GM19328 (cell line): ENCODE data around the gene ANO4.
"Not testable (repeated sequence)": the region's sequence is repeated elsewhere in the genome, so short reads cannot be mapped to it uniquely, and the experiment has no call there.

Source experiments
- ATAC-seq: cut with Tn5 transposase; IDR thresholded peaks from one replicate; pipeline ENCODE4 v1.9.1; 2021; ENCODE audit warnings: mild to moderate bottlenecking, moderate library complexity; ENCODE audit not compliant: unreplicated experiment

ANO4 gene

DNA sequence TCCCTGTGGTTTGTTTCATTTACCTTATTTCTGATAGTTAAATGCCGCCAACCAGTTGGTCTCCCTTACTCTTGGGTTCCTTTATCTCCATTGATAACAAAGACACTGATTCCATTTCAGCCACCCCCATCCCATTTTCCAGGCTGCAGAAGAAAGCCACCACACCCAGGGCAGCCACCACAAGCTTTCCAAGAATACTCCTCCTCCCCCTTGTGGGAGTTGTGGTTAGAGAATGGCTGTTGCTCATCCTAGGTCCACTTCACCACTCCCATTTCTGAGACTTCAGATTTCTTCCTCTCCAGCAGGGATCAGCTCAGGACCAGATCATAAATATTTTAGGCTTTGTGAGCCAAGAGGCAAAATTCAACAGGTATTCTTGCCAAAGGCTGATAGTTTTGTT lies 73.9 kb downstream of the ANO4 start:
- ATAC-seq, result no peak

- ATAC-seq, result no peak
These were observed 76.7 kb downstream of the ANO4 start for GRCh38 chr12:100871195-100871734.

DNA sequence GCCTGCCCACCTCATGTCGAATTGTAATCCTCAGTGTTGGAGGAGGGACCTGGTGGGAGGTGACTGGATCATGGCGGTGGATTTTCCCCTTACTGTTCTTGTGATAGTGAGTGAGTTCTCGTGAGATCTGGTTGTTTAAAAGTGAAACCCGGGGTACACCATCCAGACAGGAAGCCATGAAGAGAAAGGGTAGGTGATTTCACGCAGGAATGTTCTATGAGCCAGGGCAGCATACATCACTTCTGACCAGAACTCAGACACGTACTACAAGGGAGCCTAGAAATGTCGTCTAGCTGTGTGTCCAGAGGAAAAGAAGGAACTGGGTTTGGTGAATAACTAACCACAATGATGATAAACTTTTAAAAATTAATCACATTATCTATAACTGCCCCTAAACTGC lies 80.6 kb downstream of the ANO4 start:
- no peak for ATAC-seq

DNA sequence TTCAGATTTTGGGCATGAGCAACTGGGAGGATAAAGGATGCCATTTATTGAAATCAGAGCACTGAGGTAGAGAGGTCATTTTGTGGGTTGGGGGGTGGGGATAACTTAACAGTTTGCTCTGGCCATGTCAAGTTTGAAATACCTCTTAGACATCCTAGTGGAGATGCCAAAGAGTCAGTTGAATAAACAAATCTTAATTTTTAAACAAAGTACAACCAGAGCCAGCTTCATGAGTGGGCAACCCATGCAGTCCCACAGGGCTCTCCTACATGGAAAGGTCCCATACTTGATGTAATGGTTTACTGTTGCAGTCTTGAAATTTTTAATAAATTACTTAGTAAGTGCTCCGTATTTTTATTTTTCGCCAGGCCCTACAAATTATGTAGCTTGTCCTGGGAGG lies 81.2 kb downstream of the ANO4 start:
- no peak for ATAC-seq

DNA sequence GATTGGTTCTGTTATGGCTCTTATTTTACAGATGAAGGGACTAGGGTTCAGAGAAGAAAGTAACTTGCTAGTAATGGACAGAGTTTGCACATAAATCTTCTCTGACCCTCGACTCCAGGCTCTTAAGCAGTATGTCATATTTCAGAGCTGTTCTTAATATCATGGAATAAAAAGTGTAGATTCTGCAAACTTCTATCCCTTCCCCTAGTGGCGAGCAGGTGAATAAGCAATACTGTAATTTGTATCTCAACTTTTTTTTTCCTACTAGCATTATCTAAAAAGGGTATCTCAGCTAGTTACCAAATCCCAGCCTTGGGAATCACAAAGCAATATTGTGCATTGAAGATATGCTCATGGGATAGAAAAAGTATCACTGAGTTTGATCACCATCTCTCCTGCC lies 83.2 kb downstream of the ANO4 start:
- ATAC-seq, result no peak

- no peak for ATAC-seq
These were observed 100.6 kb downstream of the ANO4 start for GRCh38 chr12:100895192-100895591.

GRCh38 chr12:100896192-100896591 lies 101.6 kb downstream of the ANO4 start:
- no peak for ATAC-seq

GRCh38 chr12:100897240-100897639 lies 102.7 kb downstream of the ANO4 start:
- no peak for ATAC-seq

DNA sequence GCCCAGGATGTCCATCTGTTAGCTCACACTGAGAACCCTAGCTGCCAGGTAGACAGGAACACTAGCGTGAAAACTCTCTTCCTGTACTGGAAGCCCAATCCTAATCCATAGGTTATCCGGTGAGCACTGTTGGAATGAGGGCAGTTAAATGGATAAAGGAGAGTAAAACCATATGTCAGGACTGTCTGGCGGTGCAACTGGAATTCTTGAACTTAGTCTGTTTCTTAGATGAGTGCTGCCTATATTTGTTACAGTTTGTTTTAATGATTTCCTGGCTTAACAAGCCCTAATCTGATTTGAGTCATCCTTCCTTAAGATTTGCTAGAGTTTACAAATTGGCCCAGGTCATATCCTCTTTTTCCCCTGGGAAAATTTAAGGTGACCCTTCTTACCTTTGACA lies 104.7 kb downstream of the ANO4 start:
- no peak for ATAC-seq

GRCh38 chr12:100900808-100901207 lies 106.2 kb downstream of the ANO4 start:
- ATAC-seq, result no peak

- ATAC-seq, result no peak
These were observed 106.7 kb downstream of the ANO4 start for GRCh38 chr12:100901266-100901665.

GRCh38 chr12:100904270-100904669 lies 109.7 kb downstream of the ANO4 start:
- ATAC-seq, result no peak

DNA sequence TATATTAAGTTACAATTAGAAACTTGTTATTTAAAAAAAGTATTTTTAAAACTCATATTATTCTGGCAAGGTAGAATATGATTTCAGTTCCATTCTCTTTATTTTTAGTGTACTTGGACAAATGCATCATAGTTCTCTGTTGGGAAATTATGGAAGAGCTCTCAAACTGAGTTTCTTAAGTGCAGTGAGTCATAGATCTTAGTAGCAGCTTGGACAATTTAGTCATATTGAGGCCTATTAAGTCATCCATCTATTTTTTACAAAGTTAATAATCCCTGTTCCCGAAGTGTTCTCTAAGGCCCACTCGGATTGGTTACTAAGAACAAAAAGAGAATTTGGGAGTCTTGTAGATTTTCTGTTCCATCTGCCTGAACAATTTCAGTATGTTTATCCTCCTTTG lies 113.9 kb downstream of the ANO4 start:
- no peak for ATAC-seq

GRCh38 chr12:100913872-100914592 lies 119.5 kb downstream of the ANO4 start:
- ATAC-seq, result no peak

- no peak for ATAC-seq
These were observed 124.5 kb downstream of the ANO4 start for GRCh38 chr12:100919116-100919515.

DNA sequence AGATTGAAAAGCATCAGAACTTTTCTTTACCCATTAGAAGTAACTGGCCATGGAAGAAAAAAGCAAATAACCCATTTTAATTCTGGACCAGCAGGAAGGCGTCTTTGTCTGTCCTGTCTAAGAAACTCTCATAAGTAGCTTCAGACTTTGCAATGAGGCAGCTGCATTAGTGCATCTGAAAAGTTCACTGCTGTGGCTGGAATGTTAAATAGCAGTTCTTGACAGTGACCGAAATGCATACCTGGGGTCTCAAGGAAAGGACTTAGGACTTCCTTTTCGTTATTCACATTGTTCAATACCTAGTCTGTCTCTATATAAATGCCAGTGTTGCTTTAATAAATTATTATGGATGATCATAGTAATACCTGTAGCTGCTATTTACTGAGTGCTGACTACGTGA lies 125.9 kb downstream of the ANO4 start:
- no peak for ATAC-seq

GRCh38 chr12:100926669-100927248 lies 132.2 kb downstream of the ANO4 start:
- no peak for ATAC-seq

- no peak for ATAC-seq
These were observed 133.2 kb downstream of the ANO4 start for GRCh38 chr12:100927826-100928225.

DNA sequence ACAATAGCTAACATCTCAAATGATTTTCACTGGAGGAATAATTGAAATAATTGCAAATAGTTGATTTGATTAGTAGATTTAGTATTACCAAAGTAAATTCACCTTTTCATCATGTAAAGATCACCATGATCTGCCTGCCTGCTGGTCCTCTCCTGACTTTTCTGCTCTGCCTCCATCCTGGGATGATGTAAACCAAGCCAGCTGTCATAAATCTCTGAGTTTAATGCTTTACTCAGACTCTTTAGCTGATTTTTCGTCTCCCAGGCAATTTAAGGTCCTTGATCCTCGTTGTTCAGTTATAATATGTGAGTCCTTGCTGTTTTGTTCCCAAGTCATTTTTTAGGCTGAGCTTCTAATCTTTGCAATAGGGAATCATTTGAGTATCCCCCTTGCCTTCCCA lies 138.0 kb downstream of the ANO4 start:
- ATAC-seq, result no peak

GRCh38 chr12:100933531-100933930 lies 139.0 kb downstream of the ANO4 start:
- ATAC-seq, result not testable (repeated sequence)

- no peak for ATAC-seq
These were observed 141.4 kb downstream of the ANO4 start for GRCh38 chr12:100935929-100936328.

DNA sequence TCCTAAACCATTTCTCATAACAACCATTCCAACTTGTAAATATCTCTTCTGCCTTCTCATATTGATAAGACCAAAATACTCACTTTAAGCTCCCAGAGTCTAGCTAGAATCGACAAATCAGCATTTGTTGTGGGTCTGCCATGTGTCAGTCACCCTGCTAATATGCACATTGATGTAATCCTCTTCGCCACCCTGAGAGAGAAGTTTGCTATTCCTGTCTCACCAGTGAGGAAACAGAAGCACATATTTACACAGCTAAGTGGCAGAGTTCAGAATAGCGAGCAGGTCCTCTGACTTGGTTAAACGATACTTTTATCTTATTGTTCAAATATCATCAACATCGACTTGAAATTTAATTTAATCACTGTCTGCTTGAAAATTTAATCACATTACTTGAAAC lies 142.1 kb downstream of the ANO4 start:
- no peak for ATAC-seq

- no peak for ATAC-seq
These were observed 145.9 kb downstream of the ANO4 start for GRCh38 chr12:100940503-100940902.
